GM20000 (cell line): ENCODE data around the gene ZNF865.
"Not testable (repeated sequence)": the region's sequence is repeated elsewhere in the genome, so short reads cannot be mapped to it uniquely, and the experiment has no call there.

Source experiments
- DNase-seq: peaks from one replicate; pipeline ENCODE4 v3.0.0; 2012; ENCODE audit warnings: low spot score
- CTCF ChIP-seq: IDR thresholded peaks from 2 replicates; pipeline ENCODE4 v1.5.1; 2012; ENCODE audit warnings: mild to moderate bottlenecking, control low read depth; ENCODE audit errors: extremely low read depth, missing control alignments

ZNF865 gene

GRCh38 chr19:55605637-55606470, at the start of gene ZNF865:
Gene ZNF865 (plus strand): TSS chr19:55605647. CDS start chr19:55613619, 7,972 bp downstream.
- peak; percentile 85 for DNase-seq
- peak; percentile 79 for TF ChIP-seq CTCF

GRCh38 chr19:55559684-55560083, 45.8 kb upstream of the ZNF865 start:
- no peak for DNase-seq
- TF ChIP-seq CTCF, result no peak

GRCh38 chr19:55563261-55563690, 42.2 kb upstream of the ZNF865 start:
- TF ChIP-seq CTCF, result no peak
- no peak for DNase-seq

GRCh38 chr19:55566823-55567222, 38.6 kb upstream of the ZNF865 start:
- no peak for DNase-seq
- TF ChIP-seq CTCF, result no peak

GRCh38 chr19:55567708-55568328, 37.6 kb upstream of the ZNF865 start:
- DNase-seq, result no peak
- no peak for TF ChIP-seq CTCF

GRCh38 chr19:55569477-55569876, 36.0 kb upstream of the ZNF865 start:
- DNase-seq, result not testable (repeated sequence)

GRCh38 chr19:55573929-55574328, 31.5 kb upstream of the ZNF865 start:
- DNase-seq, result not testable (repeated sequence)

GRCh38 chr19:55576746-55577145, 28.7 kb upstream of the ZNF865 start:
- no peak for TF ChIP-seq CTCF
- no peak for DNase-seq
